K562 (cell line): Measurements from ENCODE around the gene YPEL5. TPM values are rescaled to one million over a fixed set of nuclear protein-coding genes. Genes with fewer than 3 reads are reported as not detected.

ENCODE experiments used
- ATAC-seq: fragments of 200-7000 bp; cut with Tn5 transposase; 3 replicates; pipeline ENCODE4 v1.9.1; 2020; ENCODE audit warnings: moderate library complexity
- BruUV-seq: library from RNA; stranded (reverse); fragments of 400-500 nt; replicated peaks from 2 replicates; lab custom pipeline; 2021; lab: Mats Ljungman, UMichigan
- CTCF ChIA-PET: fragments of 300-600 bp; formaldehyde crosslinking; extraction: SDS; loops from one replicate; lab custom pipeline; 2021; ENCODE audit warnings: low intra/inter-chr PET ratio; lab: Yijun Ruan, JAX
- POLR2A ChIA-PET: fragments of 300-600, 350-650 bp; sonication (Branson Sonifier 250); formaldehyde crosslinking; extraction: SDS; loops from one replicate; lab custom pipeline; 2021; ENCODE audit warnings: antibody characterized with exemption, inconsistent platforms; lab: Yijun Ruan, JAX
- DNase-seq, 4 experiments: peaks; one replicate each; pipeline versions ENCODE4 v3.0.0 to v3.0.0-alpha.2; 2011 to 2018; ENCODE audit warnings: low spot score in 3 of 4, mixed read lengths in 3 of 4; ENCODE audit errors: extremely low read depth in 1 of 4
- FAIRE-seq: peaks from 2 replicates; lab custom pipeline; 2011; peaks lifted over from hg19 to GRCh38; lab: Jason Lieb, UNC
- H2AFZ ChIP-seq: 2 replicates; pipeline ENCODE4 v1.6.0; 2011; ENCODE audit warnings: low read depth, low read length, control low read depth, inconsistent platforms
- H3K27ac ChIP-seq: fragments of 200-600 bp; 3 replicates; pipeline ENCODE4 v1.8.0; 2011; ENCODE audit warnings: low read depth, mild to moderate bottlenecking, control low read depth, inconsistent platforms, low read length, moderate library complexity, mixed read lengths; ENCODE audit errors: extremely low read depth
- H3K27me3 ChIP-seq, 2 experiments: fragments of 300-600 bp in 1 of 2; 2 replicates in 1 of 2; 3 replicates in 1 of 2; pipeline versions ENCODE4 v1.6.0 to v1.8.0; 2011; ENCODE audit warnings: inconsistent platforms in 2 of 2, low read length in 2 of 2, mild to moderate bottlenecking in 1 of 2, mixed read lengths in 1 of 2, moderate library complexity in 1 of 2; ENCODE audit not compliant: control insufficient read depth in 2 of 2, insufficient read depth in 2 of 2
- H3K36me3 ChIP-seq: fragments of 300-600 bp; 3 replicates; pipeline ENCODE4 v1.8.0; 2011; ENCODE audit warnings: mild to moderate bottlenecking, low read length, inconsistent platforms; ENCODE audit not compliant: control insufficient read depth, insufficient read depth
- H3K4me1 ChIP-seq, 2 experiments: fragments of 200-600 bp in 1 of 2; replicated peaks in 1 of 2; 2 replicates in 1 of 2; 3 replicates in 1 of 2; pipeline versions ENCODE4 v1.5.1 to v1.8.0; 2011; ENCODE audit warnings: inconsistent platforms in 2 of 2, low read length in 2 of 2, mild to moderate bottlenecking in 1 of 2, mixed read lengths in 1 of 2, moderate library complexity in 1 of 2; ENCODE audit not compliant: control insufficient read depth in 2 of 2, insufficient read depth in 2 of 2
- H3K4me2 ChIP-seq: 2 replicates; pipeline ENCODE4 v1.6.1; 2011; ENCODE audit warnings: low read length, control low read depth, inconsistent platforms, mixed read lengths; ENCODE audit not compliant: insufficient read depth
- H3K4me3 ChIP-seq: fragments of 200-600 bp; sonication (generic), shearing (Covaris generic); 2 replicates; pipeline ENCODE4 v1.5.1; 2016; ENCODE audit warnings: control low read depth, inconsistent platforms
- H3K79me2 ChIP-seq: fragments of 200-600 bp; 3 replicates; pipeline ENCODE4 v1.8.0; 2011; ENCODE audit warnings: low read length, inconsistent platforms; ENCODE audit not compliant: control insufficient read depth, insufficient read depth
- H3K9ac ChIP-seq, 2 experiments: 2 replicates each; pipeline versions ENCODE4 v1.6.0 to v1.6.1; 2011; ENCODE audit warnings: low read depth in 2 of 2, low read length in 2 of 2, control low read depth in 1 of 2, inconsistent platforms in 1 of 2, mild to moderate bottlenecking in 1 of 2, mixed read lengths in 1 of 2; ENCODE audit not compliant: insufficient read depth in 1 of 2
- H3K9me1 ChIP-seq: one replicate; pipeline ENCODE4 v1.6.0; 2011; ENCODE audit warnings: inconsistent platforms, mild to moderate bottlenecking, low read length, moderate library complexity; ENCODE audit not compliant: control insufficient read depth, insufficient read depth
- H3K9me3 ChIP-seq: replicated peaks from 2 replicates; pipeline ENCODE4 v1.5.1; 2011; ENCODE audit warnings: low read depth, low read length, inconsistent platforms; ENCODE audit not compliant: control insufficient read depth, insufficient read depth
- H4K20me1 ChIP-seq: replicated peaks from 2 replicates; pipeline ENCODE4 v1.6.1; 2011; ENCODE audit warnings: low read length, inconsistent platforms, mixed read lengths; ENCODE audit not compliant: control insufficient read depth, insufficient read depth
- CC2D1A ChIP-seq: fragments of 450-650 bp; IDR thresholded peaks from 2 replicates; pipeline ENCODE4 v1.6.1; 2017; ENCODE audit warnings: mild to moderate bottlenecking
- CTCFL ChIP-seq: IDR thresholded peaks from 2 replicates; pipeline ENCODE4 v1.6.1; 2011; ENCODE audit warnings: borderline replicate concordance, low read depth, mild to moderate bottlenecking, moderate library complexity, low read length; ENCODE audit not compliant: insufficient read depth, poor library complexity, severe bottlenecking
- FOXM1 ChIP-seq, 2 experiments: fragments of 450-650 bp in 1 of 2; sonication (generic) in 1 of 2; formaldehyde crosslinking in 1 of 2; IDR thresholded peaks; 2 replicates each; pipeline versions ENCODE4 v1.6.1 to v1.9.0; 2017 to 2022; ENCODE audit warnings: low read depth in 2 of 2, mild to moderate bottlenecking in 2 of 2, missing genetic modification reagents in 1 of 2, moderate library complexity in 1 of 2
- KLF10 ChIP-seq: fragments of 250-450 bp; sonication (Bioruptor Pico); IDR thresholded peaks from 2 replicates; pipeline ENCODE4 v1.6.1; 2021; ENCODE audit warnings: matching md5 sums
- MYNN ChIP-seq, 2 experiments: sonication (generic); formaldehyde crosslinking in 1 of 2; IDR thresholded peaks; 2 replicates each; pipeline versions ENCODE4 v1.5.0 to v1.6.1; 2016 to 2020; ENCODE audit warnings: antibody characterized with exemption in 1 of 2, missing genetic modification reagents in 1 of 2
- PKNOX1 ChIP-seq: fragments of 450-650 bp; IDR thresholded peaks from 2 replicates; pipeline ENCODE4 v1.6.1; 2016
- ZNF644 ChIP-seq: fragments of 200-800 bp; sonication (Bioruptor generic); IDR thresholded peaks from 2 replicates; pipeline ENCODE4 v1.6.1; 2016; ENCODE audit warnings: low read depth, missing genetic modification characterization, missing compliant biosample characterization
- WGBS: fragments of 100-300 bp; shearing (Covaris generic); methylation state at CpG from one replicate; pipeline ENCODE4 v1.1.6; 2016; ENCODE audit warnings: low coverage, mixed read lengths; ENCODE audit not compliant: insufficient coverage; ENCODE audit errors: missing lambda C conversion rate; 5-methylcytosine and 5-hydroxymethylcytosine counted together
- in situ Hi-C: fragments of 300-500 bp; cut with MboI; formaldehyde crosslinking; loops from 4 replicates; pipeline ENCODE4 v1.15.0; 2018; ENCODE audit warnings: inconsistent platforms, mixed read lengths
- intact Hi-C: fragments of 100-400 bp; cut with micrococcal nuclease; formaldehyde crosslinking; loops from 2 replicates; pipeline ENCODE4 v1.14.2; 2022
- polyA plus RNA-seq, 8 experiments: library from polyadenylated mRNA; depleted of rRNA in 4 of 8; stranded (reverse) in 5 of 8; unstranded in 3 of 8; fragments of >200 nt; fragmentation: Nextera tagmentation in 2 of 8; fragmentation: Illumina TruSeq in 1 of 8; extraction: Ambion mirVana in 2 of 8; extraction: Trizol in 1 of 8; gene quantifications; 2 replicates each; pipeline versions ENCODE4 v1.2.1 to v1.2.3, GENCODE V29; 2011 to 2014; ENCODE audit warnings: inconsistent platforms in 1 of 8, missing spikeins in 1 of 8
- total RNA-seq, 7 experiments: library from RNA; depleted of rRNA in 6 of 7; stranded (reverse); fragments of >200 nt in 6 of 7; fragmentation: Illumina TruSeq in 2 of 7; extraction: Trizol in 2 of 7; gene quantifications; 2 replicates each; pipeline versions ENCODE4 v1.2.1 to v1.2.3, GENCODE V29; 2011 to 2021; ENCODE audit warnings: low replicate concordance in 1 of 7
- TF ChIP-seq, protein P1 (sequence below): sonication (generic); formaldehyde crosslinking; IDR thresholded peaks from 2 replicates; pipeline ENCODE4 v1.8.1; 2023; ENCODE audit warnings: mild to moderate bottlenecking, missing genetic modification reagents, moderate library complexity

Gene YPEL5
- total and polyA plus RNA-seq, 9 of the 15 experiments (the other 6 are each of a cell fraction or from before 2014, with no cell fraction given), result 5.4 to 34.4 (median 12.3) TPM

GRCh38 chr2:30165050-30165520 lies 18.3 kb downstream of the YPEL5 start (continued):
- TF ChIP-seq CTCFL (peak; percentile 34), CC2D1A (peak; percentile 83; the same call in 1 of the 2 replicates), MYNN (IDR thresholded peaks at IDR 0.05) (0 out of 2 replicates have a peak, but pooled peaks have one; percentile 38), MYNN (CRISPR knock-in tag; IDR thresholded peaks at IDR 0.05) (no peak)
- TF ChIP-seq, protein P1, sequence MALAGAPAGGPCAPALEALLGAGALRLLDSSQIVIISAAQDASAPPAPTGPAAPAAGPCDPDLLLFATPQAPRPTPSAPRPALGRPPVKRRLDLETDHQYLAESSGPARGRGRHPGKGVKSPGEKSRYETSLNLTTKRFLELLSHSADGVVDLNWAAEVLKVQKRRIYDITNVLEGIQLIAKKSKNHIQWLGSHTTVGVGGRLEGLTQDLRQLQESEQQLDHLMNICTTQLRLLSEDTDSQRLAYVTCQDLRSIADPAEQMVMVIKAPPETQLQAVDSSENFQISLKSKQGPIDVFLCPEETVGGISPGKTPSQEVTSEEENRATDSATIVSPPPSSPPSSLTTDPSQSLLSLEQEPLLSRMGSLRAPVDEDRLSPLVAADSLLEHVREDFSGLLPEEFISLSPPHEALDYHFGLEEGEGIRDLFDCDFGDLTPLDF, result no peak
- TF ChIP-seq, all 486 proteins: peak for 48

DNA sequence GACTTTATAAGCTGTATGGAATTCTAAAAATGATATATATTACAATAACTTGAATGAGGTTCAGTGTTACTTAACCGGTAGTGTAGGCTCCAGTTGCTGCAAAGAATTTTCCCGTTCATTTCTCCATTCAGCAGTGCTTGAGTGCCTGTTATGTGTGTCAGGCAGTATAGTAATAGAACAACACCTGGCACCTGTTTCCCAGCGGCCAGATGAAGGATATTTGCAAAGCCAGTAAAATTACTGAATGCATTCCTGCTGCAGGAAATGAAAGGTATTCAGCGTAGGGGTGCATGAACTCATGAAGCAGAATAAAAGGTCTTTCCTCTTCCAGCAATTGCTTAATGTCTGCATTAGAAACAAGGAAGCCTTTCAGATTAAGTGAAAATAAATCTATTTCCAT lies 18.8 kb downstream of the YPEL5 start:
- no TSS peak for BruUV-seq
- CTCF ChIA-PET, result interaction anchor here (0.7 to 4.3 kb wide), 7 partner anchors 41 to 696 kb away, joined by 3 to 68 read pairs (median 6); no protein-coding TSS in a partner anchor
- POLR2A ChIA-PET, result interaction anchor here (0.6 to 2.4 kb wide), 6 partner anchors 15 to 546 kb away, joined by 3 to 9 read pairs (median 4); no protein-coding TSS in a partner anchor
- FAIRE-seq, result no peak
- no peak for DNase-seq
- WGBS, result 32% methylated on average over 4 of the region's 4 CpGs
- Histone ChIP-seq H3K27ac (no peak overlapping the region), H3K9ac (no peak overlapping the region), H3K9me3 (no peaks in the 10 kb centered on the region), H3K27me3 (no peaks in the 10 kb centered on the region; a peak in 1 of 5 replicates), H3K4me2 (no peak overlapping the region), H2AFZ (no peak overlapping the region), H3K36me3 (no peaks in the 10 kb centered on the region), H3K4me3 (no peak overlapping the region), H3K9me1 (no peaks in the 10 kb centered on the region), H4K20me1 (no peaks in the 10 kb centered on the region), H3K4me1 (no peaks in the 10 kb centered on the region), H3K79me2 (no peaks in the 10 kb centered on the region)
- ATAC-seq, result no peak
- intact Hi-C loops (loop anchor here (1.0 kb wide), 2 partner anchors 43 to 542 kb away; no protein-coding TSS in a partner anchor), in situ Hi-C loops (loop anchor here (5.0 to 25.0 kb wide), 4 partner anchors 42 to 1172 kb away; no protein-coding TSS in a partner anchor)
- no peak for TF ChIP-seq ZNF644
- no peak for TF ChIP-seq PKNOX1
- TF ChIP-seq KLF10 (CRISPR knock-in tag), result no peak
- TF ChIP-seq FOXM1 (IDR thresholded peaks at IDR 0.05; ENCODE audit: low read depth), result no peak
- no peak for TF ChIP-seq FOXM1 (CRISPR knock-in tag; IDR thresholded peaks at IDR 0.05; ENCODE audit: low read depth)
